ENCODE data around the gene IGFBP2.

The IGFBP2 gene

GRCh38 chr2:216694082-216694825 is 61.0 kb downstream of the IGFBP2 start:
- no peak overlapping the region for H3K27ac ChIP-seq
- TF ChIP-seq ZFX (IDR thresholded peaks at IDR 0.05; ENCODE audit: borderline replicate concordance) (no peak), CTCF (IDR thresholded peaks at IDR 0.05) (peak; percentile 20; the same call in 1 of the 2 replicates)

- TF ChIP-seq ZFX (IDR thresholded peaks at IDR 0.05; ENCODE audit: borderline replicate concordance), result no peak
- no peak for TF ChIP-seq CTCF (IDR thresholded peaks at IDR 0.05)
- H3K27ac ChIP-seq, result no peak overlapping the region
These were observed 61.6 kb downstream of the IGFBP2 start for GRCh38 chr2:216694826-216695217.

GRCh38 chr2:216695401-216695821 is 62.2 kb downstream of the IGFBP2 start, which contains the start of gene IGFBP5:
TSS of gene IGFBP5 (minus strand) at chr2:216695549. CDS start at chr2:216694775, 774 bp downstream.
- TF ChIP-seq CTCF (IDR thresholded peaks at IDR 0.05), result no peak
- no peak for TF ChIP-seq ZFX (IDR thresholded peaks at IDR 0.05; ENCODE audit: borderline replicate concordance)
- H3K27ac ChIP-seq, result no peak within 1 kb of the TSS

- no peak for TF ChIP-seq CTCF (IDR thresholded peaks at IDR 0.05)
- no peak for TF ChIP-seq ZFX (IDR thresholded peaks at IDR 0.05; ENCODE audit: borderline replicate concordance)
- H3K27ac ChIP-seq, result no peak overlapping the region
These were observed 63.1 kb downstream of the IGFBP2 start for GRCh38 chr2:216696321-216696720.

- no peak overlapping the region for H3K27ac ChIP-seq
- no peak for TF ChIP-seq ZFX (IDR thresholded peaks at IDR 0.05; ENCODE audit: borderline replicate concordance)
- peak; percentile 51 for TF ChIP-seq CTCF (IDR thresholded peaks at IDR 0.05)
These were observed 63.7 kb downstream of the IGFBP2 start for GRCh38 chr2:216696751-216697560.

- TF ChIP-seq CTCF (IDR thresholded peaks at IDR 0.05), result no peak
- TF ChIP-seq ZFX (IDR thresholded peaks at IDR 0.05; ENCODE audit: borderline replicate concordance), result no peak
- no peak overlapping the region for H3K27ac ChIP-seq
These were observed 65.1 kb downstream of the IGFBP2 start for GRCh38 chr2:216698293-216698692.

GRCh38 chr2:216698895-216699294 is 65.7 kb downstream of the IGFBP2 start:
- TF ChIP-seq CTCF (IDR thresholded peaks at IDR 0.05) (peak; percentile 76), ZFX (IDR thresholded peaks at IDR 0.05; ENCODE audit: borderline replicate concordance) (no peak)
- no peak overlapping the region for H3K27ac ChIP-seq
